Retina (tissue), 1 donor: ENCODE measurements around the gene STIMATE.

Experiments used
- DNase-seq: peaks from one replicate; pipeline ENCODE4 v3.0.0-alpha.2; 2016

The STIMATE gene

GRCh38 chr3:52865994-52866393 lies 31.4 kb downstream of the STIMATE start:
- no peak for DNase-seq

- DNase-seq, result peak; percentile 24
Measured at GRCh38 chr3:52860424-52860768, 37.0 kb downstream of the STIMATE start.

GRCh38 chr3:52859686-52860423 lies 37.5 kb downstream of the STIMATE start:
- DNase-seq, result no peak

GRCh38 chr3:52857864-52858263 lies 39.5 kb downstream of the STIMATE start:
- no peak for DNase-seq

- no peak for DNase-seq
Measured at GRCh38 chr3:52857133-52857532, 40.2 kb downstream of the STIMATE start.

- no peak for DNase-seq
Measured at GRCh38 chr3:52856666-52857065, 40.7 kb downstream of the STIMATE start.

GRCh38 chr3:52854013-52854412 lies 43.3 kb downstream of the STIMATE start:
- DNase-seq, result no peak

- no peak for DNase-seq
Measured at GRCh38 chr3:52852419-52852818, 44.9 kb downstream of the STIMATE start.

- DNase-seq, result peak; percentile 71
Measured at GRCh38 chr3:52851348-52851747, 46.0 kb downstream of the STIMATE start.

- no peak for DNase-seq
Measured at GRCh38 chr3:52849656-52850055, 47.7 kb downstream of the STIMATE start.

- DNase-seq, result no peak
Measured at GRCh38 chr3:52848617-52849016, 48.7 kb downstream of the STIMATE start.

- no peak for DNase-seq
Measured at GRCh38 chr3:52847726-52848125, 49.6 kb downstream of the STIMATE start.

- no peak for DNase-seq
Measured at GRCh38 chr3:52847241-52847640, 50.1 kb downstream of the STIMATE start.

GRCh38 chr3:52846432-52846965 lies 50.8 kb downstream of the STIMATE start:
- peak; percentile 63 for DNase-seq

- no peak for DNase-seq
Measured at GRCh38 chr3:52845691-52846431, 51.5 kb downstream of the STIMATE start.

- DNase-seq, result no peak
Measured at GRCh38 chr3:52845157-52845556, 52.2 kb downstream of the STIMATE start.

- DNase-seq, result no peak
Measured at GRCh38 chr3:52844290-52844975, 52.9 kb downstream of the STIMATE start.

GRCh38 chr3:52843881-52844280 lies 53.5 kb downstream of the STIMATE start:
- DNase-seq, result no peak

- DNase-seq, result no peak
Measured at GRCh38 chr3:52843108-52843865, 54.1 kb downstream of the STIMATE start.

- no peak for DNase-seq
Measured at GRCh38 chr3:52842424-52842823, 54.9 kb downstream of the STIMATE start.

GRCh38 chr3:52841981-52842340 lies 55.4 kb downstream of the STIMATE start:
- DNase-seq, result no peak

GRCh38 chr3:52841211-52841980 lies 56.0 kb downstream of the STIMATE start:
- DNase-seq, result no peak
